Adipocyte (in vitro differentiated cells): Measurements from ENCODE around the gene AHCY.
A peak's percentile ranks its signal among the peaks of the same experiment; 100 is the strongest.
"Not testable (repeated sequence)": the region's sequence is repeated elsewhere in the genome, so short reads cannot be mapped to it uniquely, and the experiment has no call there.

Experiments used
- DNase-seq: peaks from one replicate; pipeline ENCODE4 v3.0.0-alpha.2; 2015; ENCODE audit warnings: low read depth
- H3K27me3 ChIP-seq: replicated peaks from 2 replicates; pipeline ENCODE4 v1.7.0; 2013; ENCODE audit warnings: mild to moderate bottlenecking, low read length, moderate library complexity; ENCODE audit not compliant: control insufficient read depth, insufficient read depth
- H3K36me3 ChIP-seq: 2 replicates; pipeline ENCODE4 v1.7.0; 2013; ENCODE audit warnings: low read length, mild to moderate bottlenecking, moderate library complexity; ENCODE audit not compliant: control insufficient read depth, insufficient read depth, severe bottlenecking
- H3K4me1 ChIP-seq: 2 replicates; pipeline ENCODE4 v1.7.0; 2013; ENCODE audit warnings: mild to moderate bottlenecking, low read length, moderate library complexity; ENCODE audit not compliant: control insufficient read depth, insufficient read depth
- H3K4me3 ChIP-seq: 2 replicates; pipeline ENCODE4 v1.7.0; 2013; ENCODE audit warnings: mild to moderate bottlenecking, low read length, moderate library complexity
- H3K9ac ChIP-seq: 2 replicates; pipeline ENCODE4 v1.7.0; 2013; ENCODE audit warnings: mild to moderate bottlenecking, low read length, moderate library complexity
- H3K9me3 ChIP-seq: 2 replicates; pipeline ENCODE4 v1.7.0; 2013; ENCODE audit warnings: mild to moderate bottlenecking, low read length, moderate library complexity; ENCODE audit not compliant: control insufficient read depth

AHCY gene

DNA sequence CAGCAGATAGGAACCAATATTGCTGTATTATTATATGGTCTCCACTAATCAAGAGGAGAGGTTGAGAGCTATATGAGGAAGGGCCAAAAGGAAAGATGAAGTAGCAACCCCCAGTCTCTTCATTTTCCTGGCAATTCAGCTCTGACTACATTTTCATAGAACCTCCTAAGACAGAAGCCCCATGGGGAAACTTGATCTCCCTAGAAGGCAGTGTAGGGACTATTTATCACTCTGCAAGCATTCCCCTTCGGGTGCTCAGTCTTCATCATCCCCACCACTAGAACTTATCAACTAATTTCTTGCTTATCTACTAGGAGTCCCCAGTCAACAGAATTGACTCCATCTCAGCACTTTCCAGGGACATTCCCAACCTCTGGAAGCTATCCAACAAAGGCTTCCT lies 34.4 kb upstream of the AHCY start:
- H3K4me3 ChIP-seq, result no peak overlapping the region
- no peak overlapping the region for H3K9ac ChIP-seq
- H3K9me3 ChIP-seq, result no peaks in the 10 kb centered on the region
- peaks cover 4% of the 10 kb centered on the region for H3K4me1 ChIP-seq
- no peaks in the 10 kb centered on the region for H3K36me3 ChIP-seq
- DNase-seq, result no peak
- H3K27me3 ChIP-seq, result no peaks in the 10 kb centered on the region

DNA sequence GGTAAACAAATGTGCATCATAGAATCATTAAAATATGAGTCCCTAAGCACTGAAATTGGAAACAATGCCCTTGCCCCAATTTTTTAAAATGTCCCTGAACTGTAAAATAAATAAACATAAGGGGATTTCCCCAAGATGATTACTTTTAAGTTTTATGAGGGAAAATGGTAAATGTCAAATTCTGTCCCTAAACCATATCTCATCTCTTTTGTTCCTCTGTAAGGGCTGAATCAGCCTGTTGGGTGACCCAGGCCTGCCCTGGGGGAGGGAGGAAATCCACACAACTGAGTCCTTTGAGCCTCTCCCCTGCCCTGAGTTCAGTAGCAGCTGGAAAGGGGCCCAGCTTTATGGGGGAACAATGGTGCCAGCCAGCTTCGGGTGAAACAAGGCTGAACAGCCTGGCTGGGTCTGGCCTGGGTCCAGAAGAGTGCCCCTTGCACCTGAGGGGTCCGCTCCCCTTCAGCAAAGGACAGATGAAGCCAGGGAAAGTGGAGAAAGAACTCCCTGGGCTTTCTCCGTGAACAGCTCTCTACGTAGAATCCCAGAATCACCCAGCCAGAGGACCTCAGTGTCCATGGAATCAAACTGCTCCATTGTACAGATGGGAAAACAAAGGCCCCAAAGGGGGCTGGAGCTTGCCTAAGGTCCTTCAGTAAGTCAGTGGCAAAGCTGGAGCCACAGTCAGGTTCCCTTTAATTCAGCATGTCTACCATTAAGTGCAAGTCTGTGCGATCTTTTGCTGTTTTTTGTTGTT lies 31.7 kb upstream of the AHCY start:
- H3K36me3 ChIP-seq, result no peaks in the 10 kb centered on the region
- H3K9me3 ChIP-seq, result no peaks in the 10 kb centered on the region
- DNase-seq, result peak; percentile 25
- H3K4me1 ChIP-seq, result peaks cover 4% of the 10 kb centered on the region
- H3K27me3 ChIP-seq, result no peaks in the 10 kb centered on the region
- no peak overlapping the region for H3K9ac ChIP-seq
- no peak overlapping the region for H3K4me3 ChIP-seq

DNA sequence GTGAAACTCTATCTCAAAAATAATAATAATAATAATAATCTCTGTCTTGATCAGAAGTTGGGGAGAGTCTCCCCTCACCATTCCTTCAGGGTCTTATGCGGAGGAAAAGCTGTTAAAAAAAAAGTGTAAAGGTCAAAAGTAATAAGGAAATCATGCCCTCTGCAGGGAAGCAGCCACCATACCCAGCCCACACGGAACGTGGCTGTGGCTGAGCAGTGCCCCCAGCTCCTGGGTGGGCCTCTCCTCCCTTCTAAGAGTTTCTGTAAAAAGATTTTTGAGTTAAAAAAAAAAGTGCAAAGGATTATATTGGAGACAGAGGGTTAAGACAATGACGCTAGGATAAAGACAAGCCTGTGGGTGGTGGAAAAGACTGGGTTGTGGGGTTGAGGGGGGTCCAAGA lies 30.6 kb upstream of the AHCY start:
- H3K27me3 ChIP-seq, result no peaks in the 10 kb centered on the region
- no peaks in the 10 kb centered on the region for H3K36me3 ChIP-seq
- no peak overlapping the region for H3K4me3 ChIP-seq
- no peaks in the 10 kb centered on the region for H3K9me3 ChIP-seq
- H3K9ac ChIP-seq, result no peak overlapping the region
- no peak for DNase-seq
- H3K4me1 ChIP-seq, result peaks cover 4% of the 10 kb centered on the region

DNA sequence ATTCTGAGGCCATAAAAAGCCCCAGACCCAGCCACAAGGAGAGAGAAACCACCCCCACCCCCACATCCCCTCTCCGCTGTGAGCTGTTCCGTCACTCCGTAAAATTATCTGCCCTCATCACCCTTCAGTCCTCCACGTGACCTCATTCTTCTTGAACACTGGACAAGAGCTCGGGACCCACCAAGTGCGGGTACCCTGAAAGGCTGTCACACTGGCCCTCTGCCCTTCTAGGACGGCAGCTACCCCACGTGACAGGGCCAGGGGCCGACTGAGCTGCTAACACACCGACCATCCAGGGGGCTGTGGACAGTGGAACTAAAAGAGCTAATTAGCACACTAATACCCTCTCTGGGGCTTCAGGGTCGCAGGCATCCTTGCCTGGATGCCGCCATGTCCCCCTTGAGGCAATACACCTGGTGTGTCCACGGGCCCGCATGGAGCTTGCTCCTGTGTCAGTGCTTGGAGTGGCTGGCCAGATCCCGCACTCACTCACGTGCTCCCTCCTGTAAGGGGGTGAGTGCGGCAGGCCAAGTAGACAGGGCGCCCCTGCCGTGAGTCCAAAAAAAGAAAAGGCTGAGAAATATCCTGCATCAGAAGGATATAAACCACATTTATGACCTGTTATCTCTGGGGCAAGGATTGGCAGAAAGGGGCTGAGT lies 29.2 kb upstream of the AHCY start:
- H3K27me3 ChIP-seq, result no peaks in the 10 kb centered on the region
- no peak overlapping the region for H3K4me3 ChIP-seq
- H3K36me3 ChIP-seq, result no peaks in the 10 kb centered on the region
- no peak for DNase-seq
- H3K9ac ChIP-seq, result no peak overlapping the region
- H3K9me3 ChIP-seq, result no peaks in the 10 kb centered on the region
- H3K4me1 ChIP-seq, result peaks cover 4% of the 10 kb centered on the region

GRCh38 chr20:34331838-34332237 lies 28.7 kb upstream of the AHCY start:
- Histone ChIP-seq H3K4me1 (peaks cover 4% of the 10 kb centered on the region), H3K9me3 (no peaks in the 10 kb centered on the region), H3K4me3 (no peak overlapping the region), H3K27me3 (no peaks in the 10 kb centered on the region), H3K36me3 (no peaks in the 10 kb centered on the region), H3K9ac (no peak overlapping the region)
- no peak for DNase-seq

GRCh38 chr20:34330861-34331544 lies 27.8 kb upstream of the AHCY start:
- not testable (repeated sequence) for H3K27me3 ChIP-seq, H3K9me3 ChIP-seq, H3K36me3 ChIP-seq, DNase-seq, H3K4me1 ChIP-seq, H3K4me3 ChIP-seq, H3K9ac ChIP-seq

- H3K27me3 ChIP-seq, result no peaks in the 10 kb centered on the region
- no peaks in the 10 kb centered on the region for H3K36me3 ChIP-seq
- no peak for DNase-seq
Observed at GRCh38 chr20:34328928-34329677, 25.9 kb upstream of the AHCY start.

GRCh38 chr20:34328207-34328606 lies 25.1 kb upstream of the AHCY start:
- not testable (repeated sequence) for DNase-seq, H3K27me3 ChIP-seq, H3K36me3 ChIP-seq, H3K9ac ChIP-seq, H3K9me3 ChIP-seq, H3K4me1 ChIP-seq, H3K4me3 ChIP-seq

More at GRCh38 chr20:34328928-34329677, 25.9 kb upstream of the AHCY start:
- H3K4me3 ChIP-seq, result no peak overlapping the region
- H3K9ac ChIP-seq, result no peak overlapping the region
- H3K9me3 ChIP-seq, result no peaks in the 10 kb centered on the region
- no peaks in the 10 kb centered on the region for H3K4me1 ChIP-seq

DNA sequence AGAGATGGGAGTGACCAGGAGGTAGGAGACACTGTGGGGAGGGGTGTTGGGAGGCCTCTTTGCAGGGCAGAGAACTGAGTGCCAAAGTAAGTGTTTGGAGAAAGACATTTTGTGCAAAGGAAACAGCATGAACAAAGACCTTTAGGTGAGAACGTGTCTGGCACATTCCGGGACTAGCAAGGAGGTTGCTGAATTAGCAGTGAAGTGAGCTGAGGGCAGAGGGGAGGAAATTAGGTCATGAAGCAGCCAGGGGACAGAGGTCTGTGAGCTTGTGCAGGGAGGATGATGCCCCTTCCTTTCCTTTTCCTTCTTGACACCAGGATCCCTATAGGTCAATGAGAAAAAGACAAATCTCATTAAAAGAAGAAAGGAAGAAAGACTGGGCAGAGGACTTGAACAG lies 21.4 kb upstream of the AHCY start:
- H3K4me1 ChIP-seq, result no peaks in the 10 kb centered on the region
- H3K9ac ChIP-seq, result no peak overlapping the region
- no peak for DNase-seq
- no peaks in the 10 kb centered on the region for H3K27me3 ChIP-seq
- H3K36me3 ChIP-seq, result no peaks in the 10 kb centered on the region
- H3K4me3 ChIP-seq, result no peak overlapping the region
- no peaks in the 10 kb centered on the region for H3K9me3 ChIP-seq

GRCh38 chr20:34322267-34323105 lies 19.3 kb upstream of the AHCY start:
- Histone ChIP-seq H3K27me3 (no peaks in the 10 kb centered on the region), H3K4me1 (no peaks in the 10 kb centered on the region), H3K9me3 (no peaks in the 10 kb centered on the region), H3K36me3 (no peaks in the 10 kb centered on the region), H3K4me3 (no peak overlapping the region), H3K9ac (no peak overlapping the region)
- no peak for DNase-seq
